Astrocyte (in vitro differentiated cells and primary cell): ENCODE data around the gene ZEB2. TPM values are rescaled to one million over a fixed set of nuclear protein-coding genes. Genes with fewer than 3 reads are reported as not detected.
A peak's percentile ranks its signal among the peaks of the same experiment; 100 is the strongest.

ENCODE experiments used
- DNase-seq: peaks from one replicate; pipeline ENCODE4 v3.0.0-alpha.2; 2010; ENCODE audit warnings: low read depth
- FAIRE-seq: peaks from 2 replicates; lab custom pipeline; 2011; peaks lifted over from hg19 to GRCh38; lab: Jason Lieb, UNC
- H2AFZ ChIP-seq: 2 replicates; pipeline ENCODE4 v1.6.0; 2012; ENCODE audit warnings: low read depth, low read length, inconsistent platforms
- H3K27ac ChIP-seq: 2 replicates; pipeline ENCODE4 v1.5.1; 2011; ENCODE audit warnings: low read depth, low read length, inconsistent platforms
- H3K27me3 ChIP-seq: 2 replicates; pipeline ENCODE4 v1.6.0; 2011; ENCODE audit warnings: low read length, inconsistent platforms; ENCODE audit not compliant: insufficient read depth
- H3K36me3 ChIP-seq: 2 replicates; pipeline ENCODE4 v1.5.1; 2011; ENCODE audit warnings: low read length, inconsistent platforms; ENCODE audit not compliant: insufficient read depth
- H3K4me1 ChIP-seq: 2 replicates; pipeline ENCODE4 v1.5.1; 2011; ENCODE audit warnings: low read length, inconsistent platforms; ENCODE audit not compliant: insufficient read depth
- H3K4me2 ChIP-seq: 2 replicates; pipeline ENCODE4 v1.6.0; 2012; ENCODE audit warnings: low read length, inconsistent platforms
- H3K4me3 ChIP-seq: 2 replicates; pipeline ENCODE4 v1.5.1; 2011; ENCODE audit warnings: low read depth, mild to moderate bottlenecking, low read length, inconsistent platforms; ENCODE audit not compliant: insufficient read depth
- H3K79me2 ChIP-seq: 2 replicates; pipeline ENCODE4 v1.6.0; 2012; ENCODE audit warnings: mild to moderate bottlenecking, low read length, inconsistent platforms; ENCODE audit not compliant: insufficient read depth
- H3K9ac ChIP-seq: 2 replicates; pipeline ENCODE4 v1.6.0; 2012; ENCODE audit warnings: mild to moderate bottlenecking, low read length, inconsistent platforms
- H3K9me3 ChIP-seq: 2 replicates; pipeline ENCODE4 v1.5.1; 2012; ENCODE audit warnings: low read depth, mild to moderate bottlenecking, low read length, inconsistent platforms; ENCODE audit not compliant: insufficient read depth
- H4K20me1 ChIP-seq: 2 replicates; pipeline ENCODE4 v1.6.0; 2012; ENCODE audit warnings: low read length, inconsistent platforms; ENCODE audit not compliant: insufficient read depth
- H3K27ac Mint-ChIP-seq: one replicate; pipeline ENCODE4 v1.8.0; 2021; ENCODE audit warnings: mild to moderate bottlenecking, mixed read lengths; ENCODE audit not compliant: unreplicated experiment
- H3K27me3 Mint-ChIP-seq: one replicate; pipeline ENCODE4 v1.8.0; 2021; ENCODE audit warnings: low read depth, mixed read lengths; ENCODE audit not compliant: unreplicated experiment
- H3K36me3 Mint-ChIP-seq: one replicate; pipeline ENCODE4 v1.8.0; 2021; ENCODE audit warnings: low read depth, mixed read lengths; ENCODE audit not compliant: unreplicated experiment
- H3K4me1 Mint-ChIP-seq: one replicate; pipeline ENCODE4 v1.8.0; 2021; ENCODE audit warnings: low read depth, mixed read lengths; ENCODE audit not compliant: unreplicated experiment
- H3K4me3 Mint-ChIP-seq: one replicate; pipeline ENCODE4 v1.8.0; 2021; ENCODE audit warnings: mild to moderate bottlenecking, moderate library complexity, mixed read lengths; ENCODE audit not compliant: unreplicated experiment
- H3K9me3 Mint-ChIP-seq: one replicate; pipeline ENCODE4 v1.8.0; 2021; ENCODE audit warnings: mild to moderate bottlenecking, mixed read lengths; ENCODE audit not compliant: unreplicated experiment
- CTCF ChIP-seq: IDR thresholded peaks from 2 replicates; pipeline ENCODE4 v1.5.1; 2011; ENCODE audit warnings: low read depth, mild to moderate bottlenecking, inconsistent platforms, low read length, moderate library complexity; ENCODE audit not compliant: insufficient read depth
- EZH2 ChIP-seq: IDR thresholded peaks from 2 replicates; pipeline ENCODE4 v1.6.1; 2012; ENCODE audit warnings: mild to moderate bottlenecking, low read length, inconsistent platforms; ENCODE audit not compliant: insufficient read depth
- total RNA-seq: library from RNA; stranded (reverse); gene quantifications from 2 replicates; pipeline ENCODE4 v1.2.1, GENCODE V29; 2021

Gene ZEB2
- total RNA-seq, 1 donor from 2014 or later: 84.9 TPM

- no peak for TF ChIP-seq EZH2
- no peak for TF ChIP-seq CTCF
- Histone ChIP-seq H3K27ac (no peak overlapping the region), H3K9me3 (no peaks in the 10 kb centered on the region), H3K79me2 (no peaks in the 10 kb centered on the region), H4K20me1 (peaks cover 10% of the 10 kb centered on the region), H3K4me3 (no peak overlapping the region), H3K9ac (no peak overlapping the region), H3K27me3 (no peaks in the 10 kb centered on the region), H3K4me1 (peaks cover 29% of the 10 kb centered on the region), H2AFZ (no peak overlapping the region), H3K4me2 (no peak overlapping the region), H3K36me3 (no peaks in the 10 kb centered on the region)
- no peaks in the 10 kb centered on the region for H3K9me3 Mint-ChIP-seq
- H3K4me3 Mint-ChIP-seq: no peak overlapping the region
- H3K4me1 Mint-ChIP-seq: peaks cover 59% of the 10 kb centered on the region
- H3K27ac Mint-ChIP-seq: peak overlapping the region; percentile 77
- peaks cover 7% of the 10 kb centered on the region for H3K36me3 Mint-ChIP-seq
- no peak for DNase-seq
- no peak for FAIRE-seq
- no peaks in the 10 kb centered on the region for H3K27me3 Mint-ChIP-seq
Measured at GRCh38 chr2:144481109-144481508, 38.8 kb downstream of the ZEB2 start.

DNA sequence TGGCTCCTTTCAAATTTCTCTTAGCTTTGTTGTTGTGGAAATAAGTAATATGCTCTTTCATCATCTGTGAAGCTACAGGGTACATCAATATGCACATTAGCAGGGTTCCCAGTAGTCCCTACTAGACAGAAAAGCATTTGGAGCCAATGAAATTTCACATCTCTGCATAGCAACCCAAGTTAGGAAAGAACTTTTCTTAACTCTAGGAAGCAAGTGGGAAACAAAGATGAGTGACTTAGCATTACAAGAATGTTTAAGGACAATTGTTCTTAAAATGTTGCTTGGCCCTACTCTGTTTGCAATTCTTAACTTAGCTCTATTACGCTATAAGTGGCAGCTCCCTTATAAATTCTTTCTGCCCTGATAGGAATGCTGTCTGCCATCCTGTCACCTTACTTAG lies 39.6 kb downstream of the ZEB2 start:
- H3K4me3 Mint-ChIP-seq: no peak overlapping the region
- H3K4me2 ChIP-seq: no peak overlapping the region
- peaks cover 29% of the 10 kb centered on the region for H3K4me1 ChIP-seq
- H3K9me3 ChIP-seq: no peaks in the 10 kb centered on the region
- H3K27me3 Mint-ChIP-seq: no peaks in the 10 kb centered on the region
- no peak overlapping the region for H3K27ac ChIP-seq
- peaks cover 63% of the 10 kb centered on the region for H3K4me1 Mint-ChIP-seq
- H3K27me3 ChIP-seq: no peaks in the 10 kb centered on the region
- H3K36me3 Mint-ChIP-seq: peaks cover 7% of the 10 kb centered on the region
- H3K36me3 ChIP-seq: no peaks in the 10 kb centered on the region
- H3K79me2 ChIP-seq: no peaks in the 10 kb centered on the region
- H2AFZ ChIP-seq: no peak overlapping the region
- H3K27ac Mint-ChIP-seq: peak overlapping the region; percentile 70
- TF ChIP-seq CTCF (no peak), EZH2 (no peak)
- FAIRE-seq (peak; percentile 68), DNase-seq (peak; percentile 59)
- H3K9me3 Mint-ChIP-seq: no peaks in the 10 kb centered on the region
- peaks cover 11% of the 10 kb centered on the region for H4K20me1 ChIP-seq
- no peak overlapping the region for H3K4me3 ChIP-seq
- H3K9ac ChIP-seq: no peak overlapping the region

DNA sequence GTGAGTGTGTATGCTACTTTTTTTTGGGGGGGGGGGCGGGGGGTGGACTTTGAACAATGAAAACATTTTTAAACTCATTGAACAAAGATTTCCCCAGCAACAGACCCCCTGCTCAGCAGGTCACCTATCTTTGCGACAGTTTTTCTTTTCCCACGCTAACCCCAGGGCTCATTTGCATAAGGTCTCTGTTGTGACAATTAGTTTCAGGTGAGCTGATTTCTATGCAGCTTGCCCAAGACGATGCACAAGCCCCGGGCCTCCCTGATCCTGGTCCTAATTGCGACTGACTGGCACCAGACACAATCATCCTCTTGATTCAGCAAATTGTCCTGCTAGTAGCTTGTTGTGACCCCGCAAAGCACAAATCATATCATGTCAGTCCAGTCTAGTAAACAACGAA lies 40.3 kb downstream of the ZEB2 start:
- TF ChIP-seq CTCF: no peak
- TF ChIP-seq EZH2: no peak
- no peak overlapping the region for H2AFZ ChIP-seq
- no peaks in the 10 kb centered on the region for H3K36me3 ChIP-seq
- H3K9ac ChIP-seq: no peak overlapping the region
- no peaks in the 10 kb centered on the region for H3K79me2 ChIP-seq
- peaks cover 5% of the 10 kb centered on the region for H3K36me3 Mint-ChIP-seq
- no peak overlapping the region for H3K27ac ChIP-seq
- DNase-seq (no peak), FAIRE-seq (no peak)
- H3K9me3 ChIP-seq: no peaks in the 10 kb centered on the region
- H3K27me3 ChIP-seq: no peaks in the 10 kb centered on the region
- H3K4me1 ChIP-seq: peaks cover 29% of the 10 kb centered on the region
- H3K4me3 Mint-ChIP-seq: no peak overlapping the region
- H3K27ac Mint-ChIP-seq: peak overlapping the region; percentile 70
- peaks cover 9% of the 10 kb centered on the region for H4K20me1 ChIP-seq
- H3K4me3 ChIP-seq: no peak overlapping the region
- H3K27me3 Mint-ChIP-seq: no peaks in the 10 kb centered on the region
- H3K4me1 Mint-ChIP-seq: peaks cover 65% of the 10 kb centered on the region
- H3K9me3 Mint-ChIP-seq: no peaks in the 10 kb centered on the region
- H3K4me2 ChIP-seq: no peak overlapping the region
